HG02885 (cell line): ENCODE measurements around the gene CREBBP.
A peak's percentile ranks its signal among the peaks of the same experiment; 100 is the strongest.

Source experiments
- ATAC-seq: cut with Tn5 transposase; IDR thresholded peaks from one replicate; pipeline ENCODE4 v1.9.1; 2021; ENCODE audit warnings: mild to moderate bottlenecking; ENCODE audit not compliant: unreplicated experiment, poor library complexity

Gene CREBBP

GRCh38 chr16:3881499-3881990, 1.0 kb upstream of the CREBBP start:
- no peak for ATAC-seq

- peak; percentile 61 for ATAC-seq
Measured at GRCh38 chr16:3879887-3880564, 487 bp downstream of the CREBBP start.

- no peak for ATAC-seq
Measured at GRCh38 chr16:3879258-3879886, 1.1 kb downstream of the CREBBP start.

- no peak for ATAC-seq
Measured at GRCh38 chr16:3878610-3879009, 1.9 kb downstream of the CREBBP start.

GRCh38 chr16:3876695-3877094, 3.8 kb downstream of the CREBBP start:
- no peak for ATAC-seq

GRCh38 chr16:3876160-3876559, 4.4 kb downstream of the CREBBP start:
- no peak for ATAC-seq

- no peak for ATAC-seq
Measured at GRCh38 chr16:3874794-3875692, 5.5 kb downstream of the CREBBP start.

- no peak for ATAC-seq
Measured at GRCh38 chr16:3874242-3874641, 6.3 kb downstream of the CREBBP start.

GRCh38 chr16:3873482-3874173, 6.9 kb downstream of the CREBBP start:
- ATAC-seq = no peak

- ATAC-seq = no peak
Measured at GRCh38 chr16:3872216-3872895, 8.2 kb downstream of the CREBBP start.

GRCh38 chr16:3868967-3869366, 11.5 kb downstream of the CREBBP start:
- no peak for ATAC-seq

GRCh38 chr16:3868556-3868955, 12.0 kb downstream of the CREBBP start:
- no peak for ATAC-seq

GRCh38 chr16:3866703-3867431, 13.6 kb downstream of the CREBBP start:
- ATAC-seq = no peak

- ATAC-seq = no peak
Measured at GRCh38 chr16:3865241-3865640, 15.3 kb downstream of the CREBBP start.

GRCh38 chr16:3864562-3864961, 16.0 kb downstream of the CREBBP start:
- no peak for ATAC-seq

- ATAC-seq = no peak
Measured at GRCh38 chr16:3863587-3863986, 16.9 kb downstream of the CREBBP start.

- ATAC-seq = no peak
Measured at GRCh38 chr16:3861808-3862451, 18.6 kb downstream of the CREBBP start.

- ATAC-seq = no peak
Measured at GRCh38 chr16:3859889-3860288, 20.6 kb downstream of the CREBBP start.

GRCh38 chr16:3858801-3859200, 21.7 kb downstream of the CREBBP start:
- ATAC-seq = no peak
